Kasumi-1 (cell line): ENCODE measurements around the gene AQP1.

ENCODE experiments used
- DNase-seq, 2 experiments: peaks; one replicate each; lab custom pipeline; 2025; lab: John Stamatoyannopoulos, UW

Gene AQP1

GRCh38 chr7:30921540-30922401 lies 10.1 kb downstream of the AQP1 start:
- DNase-seq = no peak

GRCh38 chr7:30922596-30922995 lies 10.9 kb downstream of the AQP1 start:
- no peak for DNase-seq

- no peak for DNase-seq
Measured at GRCh38 chr7:30923009-30923773, 11.5 kb downstream of the AQP1 start.

- no peak for DNase-seq
Measured at GRCh38 chr7:30923774-30924413, 12.2 kb downstream of the AQP1 start.

GRCh38 chr7:30924624-30925023 lies 13.0 kb downstream of the AQP1 start:
- DNase-seq = no peak

- no peak for DNase-seq
Measured at GRCh38 chr7:30925117-30925516, 13.5 kb downstream of the AQP1 start.

GRCh38 chr7:30925913-30926312 lies 14.3 kb downstream of the AQP1 start:
- DNase-seq = no peak

GRCh38 chr7:30926313-30926712 lies 14.7 kb downstream of the AQP1 start:
- no peak for DNase-seq

- DNase-seq = no peak
Measured at GRCh38 chr7:30927040-30927439, 15.4 kb downstream of the AQP1 start.

- no peak for DNase-seq
Measured at GRCh38 chr7:30927559-30927958, 15.9 kb downstream of the AQP1 start.

GRCh38 chr7:30928254-30928872 lies 16.7 kb downstream of the AQP1 start:
- no peak for DNase-seq

- DNase-seq = no peak
Measured at GRCh38 chr7:30929686-30930085, 18.0 kb downstream of the AQP1 start.

- no peak for DNase-seq
Measured at GRCh38 chr7:30930621-30931020, 19.0 kb downstream of the AQP1 start.

- no peak for DNase-seq
Measured at GRCh38 chr7:30931161-30931928, 19.7 kb downstream of the AQP1 start.

GRCh38 chr7:30931929-30932540 lies 20.4 kb downstream of the AQP1 start:
- no peak for DNase-seq

GRCh38 chr7:30932562-30932961 lies 20.9 kb downstream of the AQP1 start:
- DNase-seq = no peak

- no peak for DNase-seq
Measured at GRCh38 chr7:30933124-30933974, 21.7 kb downstream of the AQP1 start.

GRCh38 chr7:30934225-30934624 lies 22.6 kb downstream of the AQP1 start:
- DNase-seq = no peak

- DNase-seq = no peak
Measured at GRCh38 chr7:30934732-30935568, 23.3 kb downstream of the AQP1 start.
